DMS79 (cell line): Measurements from ENCODE around the gene EHMT2.
A peak's percentile ranks its signal among the peaks of the same experiment; 100 is the strongest.
"Not testable (repeated sequence)": the region's sequence is repeated elsewhere in the genome, so short reads cannot be mapped to it uniquely, and the experiment has no call there.

ENCODE experiments used
- DNase-seq: peaks from one replicate; lab custom pipeline; 2025; lab: John Stamatoyannopoulos, UW

Gene EHMT2

DNA sequence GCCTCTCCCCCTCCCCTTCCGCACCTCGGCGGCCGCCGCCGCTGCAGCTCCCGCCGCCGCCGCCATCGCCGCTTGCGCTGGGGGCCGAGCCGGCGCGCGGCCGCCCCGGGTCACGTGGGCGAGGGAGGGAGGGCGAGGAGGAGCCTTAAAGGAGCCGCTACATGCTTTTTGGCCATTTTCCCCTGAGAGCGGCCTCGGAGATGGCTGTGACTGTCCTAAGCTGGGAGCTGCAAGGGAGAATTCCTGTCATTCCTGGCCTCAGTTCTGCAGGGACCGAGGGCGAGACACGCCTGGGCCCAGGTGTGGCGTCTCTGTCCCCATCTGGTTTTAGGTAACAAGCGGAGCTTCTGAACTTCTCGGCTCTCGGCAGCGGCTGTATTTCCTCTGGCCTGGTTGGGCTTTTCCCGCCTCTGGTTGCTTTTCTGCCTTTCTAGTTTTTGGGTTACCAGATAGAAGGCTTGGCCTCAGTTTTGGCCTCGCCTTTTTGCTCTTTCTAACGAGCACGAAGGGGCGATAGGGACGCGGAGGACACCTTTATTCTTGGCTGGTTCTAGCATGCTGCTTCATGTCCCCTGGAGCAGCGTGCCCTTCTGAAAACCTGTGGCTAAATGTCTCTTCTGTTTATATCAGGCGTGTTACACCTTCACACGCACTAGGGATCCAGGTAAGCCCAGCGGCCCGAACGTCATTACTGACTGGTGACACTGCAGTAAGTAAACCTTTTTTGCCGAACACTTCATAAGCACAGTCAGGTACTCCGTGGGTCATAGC lies at the start of gene EHMT2:
EHMT2 (minus strand) TSS at position 87 of the 771 bp plus-strand sequence; CDS start at position 66, 21 bp downstream.
- DNase-seq, result peak; percentile 53

DNA sequence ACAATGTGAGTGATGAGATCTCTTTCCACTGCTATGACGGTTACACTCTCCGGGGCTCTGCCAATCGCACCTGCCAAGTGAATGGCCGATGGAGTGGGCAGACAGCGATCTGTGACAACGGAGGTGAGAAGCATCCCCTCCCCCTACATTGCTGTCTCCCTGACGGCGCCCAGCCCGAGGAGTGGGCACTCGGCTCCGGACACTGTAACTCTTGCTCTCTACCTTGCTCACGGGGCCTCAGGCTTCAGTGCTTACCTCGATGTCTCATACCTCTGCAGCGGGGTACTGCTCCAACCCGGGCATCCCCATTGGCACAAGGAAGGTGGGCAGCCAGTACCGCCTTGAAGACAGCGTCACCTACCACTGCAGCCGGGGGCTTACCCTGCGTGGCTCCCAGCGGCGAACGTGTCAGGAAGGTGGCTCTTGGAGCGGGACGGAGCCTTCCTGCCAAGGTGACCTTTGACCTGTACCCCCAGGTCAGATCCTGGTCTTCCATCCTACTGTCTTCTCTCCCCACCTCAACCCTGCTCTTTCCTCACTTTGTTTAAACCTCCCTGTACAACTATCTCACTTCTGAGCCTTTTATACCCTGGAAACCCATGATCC lies 49.7 kb upstream of the EHMT2 start:
- no peak for DNase-seq

DNA sequence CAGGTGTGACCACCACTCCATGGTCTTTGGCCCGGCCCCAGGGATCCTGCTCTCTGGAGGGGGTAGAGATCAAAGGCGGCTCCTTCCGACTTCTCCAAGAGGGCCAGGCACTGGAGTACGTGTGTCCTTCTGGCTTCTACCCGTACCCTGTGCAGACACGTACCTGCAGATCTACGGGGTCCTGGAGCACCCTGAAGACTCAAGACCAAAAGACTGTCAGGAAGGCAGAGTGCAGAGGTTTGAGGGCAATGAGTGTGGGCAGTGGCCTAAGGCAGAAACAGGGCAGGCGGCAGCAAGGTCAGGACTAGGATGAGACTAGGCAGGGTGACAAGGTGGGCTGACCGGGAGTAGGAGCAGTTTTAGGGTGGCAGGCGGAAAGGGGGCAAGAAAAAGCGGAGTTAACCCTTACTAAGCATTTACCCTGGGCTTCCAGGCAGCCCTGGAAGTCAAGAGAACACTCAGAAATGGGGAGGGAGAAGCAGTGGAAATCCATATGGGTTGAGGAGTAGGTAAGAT lies 48.9 kb upstream of the EHMT2 start:
- DNase-seq, result no peak

DNA sequence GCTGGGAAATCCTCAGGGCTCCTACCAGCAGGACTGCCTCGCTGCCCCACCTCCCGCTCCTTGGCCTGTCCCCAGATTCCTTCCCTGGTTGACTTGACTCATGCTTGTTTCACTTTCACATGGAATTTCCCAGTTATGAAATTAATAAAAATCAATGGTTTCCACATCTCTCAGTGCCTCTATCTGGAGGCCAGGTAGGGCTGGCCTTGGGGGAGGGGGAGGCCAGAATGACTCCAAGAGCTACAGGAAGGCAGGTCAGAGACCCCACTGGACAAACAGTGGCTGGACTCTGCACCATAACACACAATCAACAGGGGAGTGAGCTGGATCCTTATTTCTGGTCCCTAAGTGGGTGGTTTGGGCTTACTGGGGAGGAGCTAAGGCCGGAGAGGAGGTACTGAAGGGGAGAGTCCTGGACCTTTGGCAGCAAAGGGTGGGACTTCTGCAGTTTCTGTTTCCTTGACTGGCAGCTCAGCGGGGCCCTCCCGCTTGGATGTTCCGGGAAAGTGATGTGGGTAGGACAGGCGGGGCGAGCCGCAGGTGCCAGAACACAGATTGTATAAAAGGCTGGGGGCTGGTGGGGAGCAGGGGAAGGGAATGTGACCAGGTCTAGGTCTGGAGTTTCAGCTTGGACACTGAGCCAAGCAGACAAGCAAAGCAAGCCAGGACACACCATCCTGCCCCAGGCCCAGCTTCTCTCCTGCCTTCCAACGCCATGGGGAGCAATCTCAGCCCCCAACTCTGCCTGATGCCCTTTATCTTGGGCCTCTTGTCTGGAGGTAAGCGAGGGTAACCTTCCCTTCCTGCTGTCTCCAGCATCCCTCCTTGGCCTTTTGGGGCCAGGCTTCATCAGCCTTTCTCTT lies 48.2 kb upstream of the EHMT2 start, which contains the start of gene CFB:
CFB (plus strand) TSS at position 589 of the 863 bp plus-strand sequence; CDS start at position 716, 127 bp downstream.
- DNase-seq, result peak; percentile 20

DNA sequence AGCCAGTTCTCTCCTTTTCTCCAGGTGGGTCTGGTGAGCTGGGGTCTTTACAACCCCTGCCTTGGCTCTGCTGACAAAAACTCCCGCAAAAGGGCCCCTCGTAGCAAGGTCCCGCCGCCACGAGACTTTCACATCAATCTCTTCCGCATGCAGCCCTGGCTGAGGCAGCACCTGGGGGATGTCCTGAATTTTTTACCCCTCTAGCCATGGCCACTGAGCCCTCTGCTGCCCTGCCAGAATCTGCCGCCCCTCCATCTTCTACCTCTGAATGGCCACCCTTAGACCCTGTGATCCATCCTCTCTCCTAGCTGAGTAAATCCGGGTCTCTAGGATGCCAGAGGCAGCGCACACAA lies 47.6 kb upstream of the EHMT2 start:
- DNase-seq, result no peak

DNA sequence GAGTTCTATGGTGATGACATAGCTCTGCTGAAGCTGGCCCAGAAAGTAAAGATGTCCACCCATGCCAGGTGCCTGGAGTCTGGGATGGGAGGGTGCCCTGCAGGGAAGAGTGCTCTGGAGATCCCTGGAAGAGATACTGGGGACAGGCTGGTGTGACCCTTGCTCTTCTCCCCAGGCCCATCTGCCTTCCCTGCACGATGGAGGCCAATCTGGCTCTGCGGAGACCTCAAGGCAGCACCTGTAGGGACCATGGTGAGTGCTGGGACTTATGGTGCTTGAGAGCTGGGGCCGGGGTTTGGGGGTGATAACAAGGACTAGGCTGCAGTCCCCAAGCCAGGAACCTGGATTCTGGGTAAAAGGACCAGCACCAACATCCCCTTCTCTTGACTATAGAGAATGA lies 46.2 kb upstream of the EHMT2 start:
- no peak for DNase-seq

DNA sequence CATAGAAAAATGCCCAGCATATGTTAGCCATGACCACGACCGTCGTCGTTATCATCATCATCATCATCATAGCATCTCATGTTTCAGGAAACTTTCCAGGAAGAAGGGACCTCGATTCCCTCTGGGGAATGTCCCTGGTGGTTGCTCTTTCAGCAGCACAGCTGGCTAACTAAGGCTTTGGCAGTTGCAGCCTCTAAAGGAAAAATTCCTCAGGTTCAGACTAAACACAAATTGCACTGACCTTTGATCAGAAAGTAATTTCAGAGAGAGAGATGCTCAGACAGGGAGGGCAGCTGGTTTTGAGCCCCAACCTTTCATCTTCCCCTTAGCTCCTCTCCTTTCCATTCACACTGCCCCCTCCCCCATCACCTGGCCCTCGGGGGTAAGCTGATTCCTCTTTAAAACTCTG lies 42.8 kb upstream of the EHMT2 start:
- DNase-seq, result no peak

DNA sequence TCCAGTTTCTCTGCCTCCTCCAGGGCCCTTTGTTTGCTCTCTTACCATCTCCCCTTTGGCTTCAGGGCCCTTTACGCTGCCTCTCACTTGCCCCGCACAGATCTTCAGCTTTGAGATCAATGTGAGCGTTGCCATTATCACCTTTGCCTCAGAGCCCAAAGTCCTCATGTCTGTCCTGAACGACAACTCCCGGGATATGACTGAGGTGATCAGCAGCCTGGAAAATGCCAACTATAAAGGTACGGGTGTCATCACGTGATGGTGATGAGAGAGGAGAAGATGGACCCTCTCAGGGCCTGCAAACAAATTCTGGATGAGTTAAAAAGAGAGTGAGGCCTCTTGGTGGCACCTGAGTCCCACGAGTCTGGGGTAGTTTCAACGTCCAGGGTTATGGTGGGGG lies 38.3 kb upstream of the EHMT2 start:
- DNase-seq, result no peak

DNA sequence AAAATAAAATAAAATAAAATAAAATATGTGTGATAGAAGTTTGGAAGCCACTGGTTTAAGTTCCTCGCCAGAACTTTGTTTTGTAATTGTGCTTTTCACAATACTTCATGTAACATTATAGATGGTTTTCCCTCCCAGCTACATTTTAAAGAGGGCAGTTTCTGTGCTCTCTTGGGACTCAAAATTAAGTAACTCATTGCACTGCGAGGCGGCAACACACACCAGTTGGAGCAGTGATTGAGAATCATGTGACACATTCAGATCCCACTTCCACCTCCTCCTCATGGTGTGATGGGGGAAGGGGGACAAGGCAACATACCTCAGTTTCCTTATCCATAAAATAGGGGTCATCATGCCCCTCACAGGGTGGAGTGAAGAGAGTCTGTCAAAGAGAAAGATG lies 37.5 kb upstream of the EHMT2 start:
- DNase-seq, result no peak

DNA sequence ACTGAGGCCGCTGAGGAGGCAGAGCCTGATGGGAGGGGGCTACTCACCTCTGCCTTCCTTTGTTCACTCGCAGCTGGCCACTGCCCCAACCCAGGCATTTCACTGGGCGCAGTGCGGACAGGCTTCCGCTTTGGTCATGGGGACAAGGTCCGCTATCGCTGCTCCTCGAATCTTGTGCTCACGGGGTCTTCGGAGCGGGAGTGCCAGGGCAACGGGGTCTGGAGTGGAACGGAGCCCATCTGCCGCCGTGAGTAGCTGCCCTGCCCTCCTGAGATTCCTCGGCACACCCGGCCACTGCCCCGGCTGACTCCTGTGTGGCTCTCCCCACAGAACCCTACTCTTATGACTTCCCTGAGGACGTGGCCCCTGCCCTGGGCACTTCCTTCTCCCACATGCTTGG lies 36.0 kb upstream of the EHMT2 start:
- no peak for DNase-seq

DNA sequence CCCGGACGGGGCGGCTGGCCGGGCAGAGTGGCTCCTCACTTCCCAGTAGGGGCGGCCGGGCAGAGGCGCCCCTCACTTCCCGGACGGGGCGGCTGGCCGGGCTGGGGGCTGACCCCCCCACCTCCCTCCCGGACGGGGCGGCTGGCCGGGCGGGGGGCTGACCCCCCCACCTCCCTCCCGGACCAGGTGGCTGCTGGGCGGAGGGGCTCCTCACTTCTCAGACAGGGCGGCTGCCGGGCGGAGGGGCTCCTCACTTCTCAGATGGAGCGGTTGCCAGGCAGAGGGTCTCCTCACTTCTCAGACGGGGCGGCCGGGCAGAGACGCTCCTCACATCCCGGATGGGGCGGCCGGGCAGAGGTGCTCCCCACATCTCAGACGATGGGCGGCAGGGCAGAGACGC lies 34.6 kb upstream of the EHMT2 start:
- DNase-seq, result not testable (repeated sequence)

DNA sequence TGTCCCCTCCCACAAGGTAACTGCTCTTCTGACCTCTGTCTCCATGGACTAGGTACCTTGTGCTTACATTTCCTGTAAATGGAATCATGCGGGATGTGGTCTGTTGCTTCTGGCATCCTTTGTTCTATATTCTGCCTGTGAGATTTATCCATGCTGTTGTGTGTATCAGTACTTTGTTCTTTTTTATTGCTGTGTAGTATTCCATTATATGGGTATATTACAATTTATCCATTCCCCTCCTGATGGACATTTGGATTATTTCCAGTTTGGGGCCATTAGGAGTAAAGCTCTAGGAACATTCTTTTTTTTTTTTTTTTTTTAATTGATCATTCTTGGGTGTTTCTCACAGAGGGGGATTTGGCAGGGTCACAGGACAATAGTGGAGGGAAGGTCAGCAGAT lies 33.5 kb upstream of the EHMT2 start:
- DNase-seq, result no peak

DNA sequence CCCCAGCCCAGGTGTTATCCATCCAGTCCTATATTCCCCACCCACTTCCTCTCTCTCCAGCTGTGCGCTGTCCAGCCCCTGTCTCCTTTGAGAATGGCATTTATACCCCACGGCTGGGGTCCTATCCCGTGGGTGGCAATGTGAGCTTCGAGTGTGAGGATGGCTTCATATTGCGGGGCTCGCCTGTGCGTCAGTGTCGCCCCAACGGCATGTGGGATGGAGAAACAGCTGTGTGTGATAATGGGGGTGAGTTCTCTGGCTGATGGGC lies 31.1 kb upstream of the EHMT2 start:
- no peak for DNase-seq

DNA sequence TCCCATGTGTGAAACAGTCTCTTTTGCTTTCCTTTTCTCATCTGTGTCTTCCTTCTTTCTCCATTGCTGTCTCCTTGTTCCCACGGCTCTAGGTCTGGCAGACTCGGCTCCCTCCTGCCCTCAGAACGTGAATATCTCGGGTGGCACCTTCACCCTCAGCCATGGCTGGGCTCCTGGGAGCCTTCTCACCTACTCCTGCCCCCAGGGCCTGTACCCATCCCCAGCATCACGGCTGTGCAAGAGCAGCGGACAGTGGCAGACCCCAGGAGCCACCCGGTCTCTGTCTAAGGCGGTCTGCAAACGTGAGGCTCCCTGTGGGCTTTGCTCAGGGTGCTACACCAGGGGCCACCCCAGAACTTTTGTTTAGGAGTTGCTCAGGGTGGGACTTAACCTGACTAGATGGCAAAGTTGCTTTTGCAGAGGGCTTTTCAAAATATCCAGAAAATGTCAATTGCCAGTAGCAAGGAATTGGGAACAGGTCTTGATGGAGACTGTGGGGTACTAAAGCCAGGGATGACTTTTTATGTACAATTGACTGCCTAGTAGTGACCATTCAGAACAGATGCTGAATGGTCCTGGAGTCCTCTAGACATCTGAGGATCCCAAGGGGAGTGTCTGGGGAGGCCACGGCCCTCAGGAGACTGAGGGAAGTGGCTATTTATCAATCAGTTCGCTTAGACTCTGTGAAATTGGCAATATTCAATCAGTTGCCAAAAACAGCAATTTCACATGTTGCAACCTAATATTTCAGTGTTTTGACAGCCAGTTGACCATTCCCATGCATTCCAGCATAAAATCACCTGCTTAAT lies 30.6 kb upstream of the EHMT2 start:
- no peak for DNase-seq

DNA sequence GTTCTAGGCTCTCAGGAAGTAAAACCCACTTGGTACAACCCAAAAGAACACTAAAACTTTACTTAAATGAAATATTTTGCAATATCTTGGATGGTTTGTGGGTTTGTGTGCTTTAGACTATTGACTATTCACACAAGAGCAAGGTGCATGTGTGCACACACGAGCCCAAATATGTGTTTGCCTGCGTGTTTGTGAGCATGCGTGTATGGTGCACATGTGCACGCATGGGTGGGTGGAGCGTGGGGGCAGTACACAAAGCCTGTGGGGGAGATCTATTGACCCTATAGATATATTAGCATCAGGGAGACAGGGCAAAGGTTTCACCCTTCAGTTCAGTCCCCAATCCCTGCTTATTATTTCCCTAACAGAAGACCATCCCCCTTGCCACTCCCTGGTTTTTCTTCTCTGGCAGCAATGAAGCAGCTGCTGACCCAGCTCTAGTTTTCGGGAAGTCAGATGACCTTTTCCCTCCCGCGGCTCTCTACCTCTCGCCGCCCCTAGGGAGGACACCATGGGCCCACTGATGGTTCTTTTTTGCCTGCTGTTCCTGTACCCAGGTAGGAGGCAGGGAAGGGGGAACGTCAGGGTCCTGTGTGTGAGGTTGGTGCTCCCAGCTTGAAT lies 29.9 kb upstream of the EHMT2 start, which contains the start of gene C2:
C2 (plus strand) TSS at position 476 of the 621 bp plus-strand sequence; CDS start at position 512, 36 bp downstream.
- DNase-seq, result no peak

DNA sequence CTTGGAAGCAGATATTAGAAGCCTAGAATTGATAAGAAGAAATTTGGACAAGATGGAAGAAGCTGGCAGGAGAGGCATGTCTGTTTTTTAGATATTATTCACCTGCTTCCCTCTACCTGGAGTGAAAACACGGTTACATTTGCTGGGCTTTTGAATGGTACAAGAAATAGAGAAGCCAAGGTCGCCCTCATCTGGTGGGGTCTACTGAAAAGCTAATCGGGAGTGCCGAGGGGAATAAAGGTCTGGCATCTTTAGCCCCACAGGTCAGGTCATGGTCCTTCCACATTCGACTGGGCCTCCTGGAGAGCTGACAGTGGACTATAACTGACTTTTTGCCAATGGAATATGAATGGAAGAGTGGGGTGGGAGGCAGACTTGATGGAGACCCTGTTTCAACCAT lies 25.4 kb upstream of the EHMT2 start:
- DNase-seq, result no peak

DNA sequence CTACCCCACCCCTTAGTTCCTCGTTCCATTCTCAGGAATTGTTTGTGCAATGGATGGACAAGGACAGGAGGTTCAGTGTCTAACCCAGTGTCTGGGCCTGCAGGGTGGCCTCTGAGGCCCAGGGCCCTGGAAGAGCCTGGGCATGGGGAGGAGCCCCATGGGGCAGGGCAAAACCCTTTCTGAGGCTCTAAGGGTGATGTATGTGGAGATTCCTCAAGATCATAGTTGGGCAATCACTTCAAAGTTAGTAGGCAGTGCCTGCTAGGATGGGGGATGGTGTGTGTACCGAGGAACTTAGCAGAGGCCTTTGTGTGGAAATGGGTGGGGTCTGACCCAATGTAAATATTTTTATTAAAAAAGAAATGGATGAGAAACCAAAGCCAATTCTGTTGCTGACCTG lies 23.3 kb upstream of the EHMT2 start:
- DNase-seq, result no peak

DNA sequence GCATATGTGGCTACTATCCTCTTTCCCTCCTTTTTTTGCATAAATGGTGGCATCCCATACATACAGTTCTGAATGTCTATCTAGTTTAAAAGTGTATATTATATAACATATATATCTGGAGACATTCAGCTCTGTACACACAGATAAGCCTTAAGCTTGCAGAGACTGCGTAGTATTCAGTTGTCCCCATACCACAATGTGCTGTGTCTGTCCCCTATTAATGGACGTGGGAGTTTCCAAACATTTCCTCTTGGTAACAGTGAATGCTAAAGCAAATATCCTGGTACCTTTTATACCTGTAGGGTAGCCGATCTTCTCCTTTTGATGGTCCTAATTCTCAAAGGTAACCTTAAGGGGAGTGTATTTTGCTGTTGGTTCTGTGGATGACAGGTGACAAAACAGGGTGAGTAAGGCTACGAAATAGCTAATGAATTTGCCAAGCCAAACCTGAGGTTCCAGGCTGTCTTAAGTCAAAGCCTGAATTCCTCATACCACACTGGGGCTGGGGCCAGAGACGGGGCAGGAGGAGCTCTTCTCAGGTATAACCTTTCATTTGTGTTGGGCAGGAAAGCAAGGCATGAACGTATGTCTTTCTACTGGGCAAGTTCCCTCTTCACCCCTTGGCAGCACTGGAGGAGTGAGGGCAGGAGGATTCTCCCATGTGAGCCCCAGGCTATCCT lies 22.3 kb upstream of the EHMT2 start:
- no peak for DNase-seq

DNA sequence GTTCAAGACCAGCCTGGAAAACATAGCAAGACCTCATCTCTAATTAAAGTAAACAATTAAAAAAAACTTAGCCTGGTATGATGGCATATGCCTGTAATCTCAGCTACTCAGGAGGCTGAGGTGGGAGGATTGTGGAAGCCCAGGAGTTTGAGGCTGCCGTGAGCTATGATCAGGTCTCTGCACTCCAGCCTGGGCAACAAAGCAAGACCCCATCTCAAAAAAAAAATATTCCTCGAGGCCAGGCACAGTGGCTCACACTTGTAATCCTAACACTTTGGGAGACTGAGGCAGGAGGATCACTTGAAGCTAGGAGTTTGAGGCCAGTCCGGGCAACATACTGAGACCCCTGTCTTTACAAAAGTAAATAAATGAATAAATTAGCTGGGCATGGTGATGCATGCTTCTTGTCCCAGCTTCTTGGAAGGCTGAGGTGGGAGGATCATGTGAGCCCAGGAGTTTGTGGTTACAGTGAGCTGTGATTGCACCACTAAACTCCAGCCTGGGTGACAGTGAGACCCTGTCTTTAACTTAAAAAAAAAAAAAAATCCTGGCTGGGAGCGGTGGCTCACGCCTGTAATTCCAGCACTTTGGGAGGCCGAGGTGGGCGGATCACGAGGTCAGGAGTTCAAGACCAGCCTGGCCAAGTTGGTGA lies 20.7 kb upstream of the EHMT2 start:
- no peak for DNase-seq

DNA sequence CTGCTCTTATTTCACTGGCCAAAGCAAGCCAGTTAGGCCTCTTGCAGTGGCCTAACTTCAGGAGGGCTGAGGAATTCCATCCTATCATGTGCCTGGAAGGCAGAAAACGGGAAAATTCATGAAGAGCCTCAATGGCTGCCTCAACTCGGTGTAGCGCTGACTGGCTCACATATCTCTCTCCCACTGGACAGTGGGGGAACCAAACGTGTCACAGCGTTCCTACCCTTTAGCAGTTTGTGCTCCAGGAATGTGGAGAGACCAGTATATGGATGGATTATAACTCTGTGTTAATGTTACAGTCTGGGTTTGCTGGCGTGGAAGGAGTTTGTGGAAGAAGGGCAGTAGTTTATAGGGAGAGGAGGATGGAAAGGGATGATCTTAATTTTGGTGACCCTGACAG lies 18.3 kb upstream of the EHMT2 start:
- no peak for DNase-seq
